SH-SY5Y (cell line): Measurements from ENCODE around the gene ITPR1.

Source experiments
- GATA2 ChIP-seq: IDR thresholded peaks from 2 replicates; pipeline ENCODE4 v1.6.1; 2011; ENCODE audit warnings: mild to moderate bottlenecking, low read depth, low read length
- GATA3 ChIP-seq: IDR thresholded peaks from 2 replicates; pipeline ENCODE4 v1.6.1; 2011; ENCODE audit warnings: low read depth, mild to moderate bottlenecking, low read length, moderate library complexity

- no peak for TF ChIP-seq GATA3
- no peak for TF ChIP-seq GATA2
Observed at GRCh38 chr3:4794331-4794730, 301.2 kb downstream of the ITPR1 start.
